Left colon (tissue), 2 donors: Measurements from ENCODE around the gene SPDYE18. TPM values are rescaled to one million over a fixed set of nuclear protein-coding genes. Genes with fewer than 3 reads are reported as not detected.
"Not testable (repeated sequence)": the region's sequence is repeated elsewhere in the genome, so short reads cannot be mapped to it uniquely, and the experiment has no call there.

ENCODE experiments used
- ATAC-seq: fragments of 200-7000 bp; cut with Tn5 transposase; one replicate; pipeline ENCODE4 v1.9.1; 2020; ENCODE audit warnings: mild to moderate bottlenecking, moderate library complexity
- DNase-seq, 2 donors: peaks; one replicate each; pipeline ENCODE4 v3.0.0-alpha.2; 2020
- intact Hi-C, 2 donors: fragments of 100-400 bp; cut with DNase I in 1 of 2; cut with micrococcal nuclease in 1 of 2; formaldehyde crosslinking; loops; one replicate each; pipeline versions ENCODE4 v1.11.2 to v1.14.0; 2022; cut with DNase I, micrococcal nuclease
- total RNA-seq, 2 donors: library from RNA; stranded (reverse); fragmentation: NEBNext Ultra II Directional; extraction: Animal tissue kit (Norgen Biotek cat#: 25700); gene quantifications; one replicate each; pipeline ENCODE4 v1.2.1, GENCODE V29; 2021
- donor health status: DM: no; HTN: no; CAD: no.
- donor health status: DM: yes; HTN: yes; CAD: no.

SPDYE18 gene
- total RNA-seq, 2 donors from 2014 or later = 0.42 to 0.46 TPM

GRCh38 chr7:77010074-77010680 lies 52.2 kb downstream of the SPDYE18 start:
- ATAC-seq, DNase-seq, intact Hi-C loops: not testable (repeated sequence)

- ATAC-seq (peak; percentile 70), DNase-seq (peak; percentile 74 to 91)
- intact Hi-C loops = not testable (repeated sequence)
These were observed 54.4 kb downstream of the SPDYE18 start for GRCh38 chr7:77008000-77008399.

GRCh38 chr7:77006127-77007110 lies 55.9 kb downstream of the SPDYE18 start:
- DNase-seq = peak; percentile 47 to 57
- intact Hi-C loops = not testable (repeated sequence)
- ATAC-seq = peak; percentile 88

GRCh38 chr7:77005461-77006057 lies 56.8 kb downstream of the SPDYE18 start:
- intact Hi-C loops, ATAC-seq: not testable (repeated sequence)
- peak in 1 of 2 donors; percentile 31 for DNase-seq

GRCh38 chr7:77004151-77004550 lies 58.2 kb downstream of the SPDYE18 start:
- DNase-seq, ATAC-seq, intact Hi-C loops: not testable (repeated sequence)

- DNase-seq, ATAC-seq, intact Hi-C loops: not testable (repeated sequence)
These were observed 59.1 kb downstream of the SPDYE18 start for GRCh38 chr7:77003241-77003640.

GRCh38 chr7:77002678-77003233 lies 59.6 kb downstream of the SPDYE18 start:
- ATAC-seq, intact Hi-C loops, DNase-seq: not testable (repeated sequence)

- DNase-seq = peak in 1 of 2 donors; percentile 26
- ATAC-seq, intact Hi-C loops: not testable (repeated sequence)
These were observed 60.3 kb downstream of the SPDYE18 start for GRCh38 chr7:77002104-77002503.

Other genes with a start within 250 kb of the SPDYE18 start
- not detected for gene SPDYE17, start 30.2 kb downstream of the SPDYE18 start, total RNA-seq
- 10 to 100 TPM; 11.6 to 15.7 TPM for gene CCDC146, start 60.1 kb upstream of the SPDYE18 start, total RNA-seq
- 10 to 100 TPM; 18.8 to 45.1 TPM for gene FGL2, start 137.3 kb upstream of the SPDYE18 start, total RNA-seq